Activated T-cell treated with anti-CD3 and anti-CD28 coated beads, Interleukin-2, amount 50 U/mL, for 4 hours (primary cell): ENCODE data around the gene MICAL1. TPM values are rescaled to one million over a fixed set of nuclear protein-coding genes. Genes with fewer than 3 reads are reported as not detected.

Experiments used
- total RNA-seq, 3 donors: library from RNA; stranded (reverse); gene quantifications; one replicate each; pipeline ENCODE4 v1.2.1, GENCODE V29; 2021

The MICAL1 gene
- total RNA-seq, 3 donors from 2014 or later, result 7.6 to 12.5 (median 12.4) TPM

Other genes starting within 250 kb of the MICAL1 start
- 100 to 1,000 TPM; 236 to 295 (median 239) TPM for gene CD164, start 73.3 kb downstream of the MICAL1 start, total RNA-seq
- under 1 TPM; 0.13 to 0.46 (median 0.27) TPM for gene PPIL6, start 15.1 kb downstream of the MICAL1 start, total RNA-seq
- 10 to 100 TPM; 12.5 to 19.4 (median 15.6) TPM for gene SMPD2, start 15.0 kb downstream of the MICAL1 start, total RNA-seq
- gene ZBTB24, start 27.4 kb upstream of the MICAL1 start, total RNA-seq, result 10 to 100 TPM; 13.9 to 15.5 (median 14.8) TPM
- 1 to 10 TPM; 2.0 to 2.5 (median 2.1) TPM for gene AK9, start 235.4 kb upstream of the MICAL1 start, total RNA-seq
- gene FIG4, start 235.5 kb upstream of the MICAL1 start, total RNA-seq, result 1 to 10 TPM; 5.4 to 6.4 (median 5.9) TPM